Fibroblast of skin of abdomen (primary cell): ENCODE measurements around the gene GPR148. TPM values are rescaled to one million over a fixed set of nuclear protein-coding genes. Genes with fewer than 3 reads are reported as not detected.
"Not testable (repeated sequence)": the region's sequence is repeated elsewhere in the genome, so short reads cannot be mapped to it uniquely, and the experiment has no call there.

Source experiments
- DNase-seq: peaks from one replicate; pipeline ENCODE4 v3.0.0-alpha.2; 2013
- polyA plus RNA-seq, 2 experiments: library from polyadenylated mRNA; unstranded; fragments of 120-200 nt; gene quantifications; one replicate each; pipeline ENCODE4 v1.2.1, GENCODE V29; 2013; ENCODE audit not compliant: insufficient read length in 2 of 2

The GPR148 gene
- not detected for polyA plus RNA-seq (2013, experiment 1 of 2; ENCODE audit: insufficient read length)
- polyA plus RNA-seq (2013, experiment 2 of 2; ENCODE audit: insufficient read length), result not detected

- DNase-seq, result no peak
Measured at GRCh38 chr2:130728549-130729316, at the start of gene GPR148. Gene GPR148, plus strand, starts transcription at chr2:130729070. Its CDS starts 82 bp downstream, at chr2:130729152.

DNA sequence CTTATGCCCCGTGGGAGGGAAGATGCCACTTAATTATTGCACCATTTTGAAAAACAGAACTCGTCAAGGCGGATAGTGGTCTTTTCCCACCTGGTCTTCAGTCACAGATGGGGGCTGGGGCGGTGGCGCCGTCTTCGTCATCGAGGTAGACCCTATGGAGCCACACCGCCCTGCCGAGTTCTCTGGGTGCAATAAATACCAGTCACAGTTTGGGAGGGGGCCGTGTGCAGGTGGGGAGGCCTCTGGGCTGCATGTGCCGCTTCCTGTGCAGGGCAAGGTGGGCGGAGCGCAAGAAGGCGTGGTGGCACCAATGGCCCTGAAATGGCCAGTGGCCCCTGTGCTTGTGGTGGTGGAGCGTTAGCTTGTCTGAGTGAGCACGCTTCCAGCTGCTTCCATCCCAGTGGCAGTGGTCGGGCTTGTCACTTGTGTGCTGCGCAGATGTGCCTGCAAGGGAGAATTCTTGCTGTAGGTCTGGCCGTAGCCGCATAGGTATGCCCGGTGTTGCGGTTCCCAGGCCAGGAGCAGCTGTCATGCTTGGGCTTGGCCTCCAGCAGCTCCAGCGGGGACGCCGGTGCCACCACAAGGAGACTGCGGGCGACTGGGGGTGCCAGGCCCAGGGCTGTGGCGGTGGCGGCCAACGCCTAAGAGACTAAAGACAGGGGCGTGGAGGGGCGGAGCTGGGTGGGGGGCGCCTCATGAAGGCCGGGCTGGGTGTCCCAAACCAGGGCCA is 36.7 kb upstream of the GPR148 start:
- DNase-seq, result not testable (repeated sequence)

GRCh38 chr2:130693474-130693873 is 35.4 kb upstream of the GPR148 start:
- not testable (repeated sequence) for DNase-seq

DNA sequence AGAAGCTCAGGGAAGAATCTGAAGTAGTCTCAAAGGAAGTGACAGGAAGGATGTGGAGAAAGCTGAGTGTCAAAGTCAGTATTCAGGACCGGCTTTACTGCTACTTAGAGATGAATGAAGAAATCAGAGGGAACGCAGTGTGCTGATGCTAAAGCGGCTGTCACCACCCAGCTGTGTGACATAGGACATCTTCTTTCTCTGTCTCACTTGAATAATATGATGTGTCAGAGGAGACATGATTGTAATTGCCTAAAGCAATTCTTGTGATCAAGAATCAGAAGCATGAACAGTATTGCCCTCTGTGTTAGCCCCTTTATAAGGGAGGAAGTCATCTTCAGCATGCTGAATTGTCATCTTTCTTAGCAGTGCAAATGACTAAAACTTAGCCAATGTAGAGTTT is 25.6 kb upstream of the GPR148 start:
- not testable (repeated sequence) for DNase-seq

DNA sequence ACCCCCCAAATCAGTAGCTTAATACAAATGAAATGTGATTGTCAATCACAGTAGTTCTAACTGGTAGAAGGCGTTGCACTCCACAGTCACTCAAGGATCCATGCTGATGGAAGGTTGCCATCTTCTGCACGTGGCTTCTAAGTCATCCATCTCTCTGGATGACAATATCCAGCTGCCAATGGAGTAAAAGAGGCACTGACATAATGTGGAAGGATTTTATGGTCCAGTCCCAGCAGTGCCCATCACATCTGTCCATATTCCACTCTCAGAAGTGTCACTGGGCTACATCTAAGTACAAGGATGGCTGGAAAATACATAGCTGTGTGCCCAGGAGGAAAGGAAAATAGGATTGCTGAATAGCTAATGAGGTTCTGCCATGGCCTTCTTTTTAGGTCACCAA is 14.1 kb upstream of the GPR148 start:
- not testable (repeated sequence) for DNase-seq

DNA sequence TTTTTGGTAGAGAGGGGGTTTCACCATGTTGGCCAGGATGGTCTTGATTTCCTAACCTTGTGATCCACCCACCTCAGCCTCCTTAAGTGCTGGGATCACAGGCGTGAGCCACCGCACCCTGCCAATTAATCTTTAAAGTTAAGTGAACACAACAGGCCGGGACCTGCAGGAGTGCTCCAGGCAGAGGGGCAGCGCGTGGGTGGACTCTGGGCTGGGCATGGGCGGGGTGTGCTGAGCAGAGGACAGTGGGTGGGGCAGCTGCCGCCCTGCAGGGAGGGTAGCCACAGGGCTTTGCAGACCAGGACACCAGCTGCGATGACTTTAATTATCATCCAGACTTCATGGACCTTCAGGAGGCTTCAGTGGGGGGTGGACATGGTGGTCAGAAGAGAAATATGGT is 8.8 kb upstream of the GPR148 start:
- DNase-seq, result no peak

GRCh38 chr2:130720528-130720927 is 8.3 kb upstream of the GPR148 start:
- no peak for DNase-seq

DNA sequence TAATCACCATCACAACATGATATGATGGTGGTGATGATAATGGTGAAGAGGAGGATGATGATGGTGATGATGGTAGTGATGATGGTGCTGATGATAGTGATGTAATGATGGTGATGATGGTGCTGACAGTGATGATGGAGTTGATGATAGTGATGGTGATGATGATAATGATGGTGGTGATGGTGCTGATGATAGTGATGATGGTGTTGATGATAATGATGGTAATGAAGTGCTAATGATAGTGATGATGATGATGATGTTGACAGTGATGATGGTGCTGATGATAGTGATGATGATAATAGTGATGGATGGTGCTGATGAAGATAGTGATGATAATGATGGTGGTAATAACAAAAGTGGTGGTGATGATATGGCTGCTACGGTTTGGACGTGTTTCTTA is 4.4 kb upstream of the GPR148 start:
- no peak for DNase-seq

GRCh38 chr2:130726614-130727180 is 2.2 kb upstream of the GPR148 start:
- no peak for DNase-seq

- peak; percentile 69 for DNase-seq
Measured at GRCh38 chr2:130727286-130727924, 1.5 kb upstream of the GPR148 start.

DNA sequence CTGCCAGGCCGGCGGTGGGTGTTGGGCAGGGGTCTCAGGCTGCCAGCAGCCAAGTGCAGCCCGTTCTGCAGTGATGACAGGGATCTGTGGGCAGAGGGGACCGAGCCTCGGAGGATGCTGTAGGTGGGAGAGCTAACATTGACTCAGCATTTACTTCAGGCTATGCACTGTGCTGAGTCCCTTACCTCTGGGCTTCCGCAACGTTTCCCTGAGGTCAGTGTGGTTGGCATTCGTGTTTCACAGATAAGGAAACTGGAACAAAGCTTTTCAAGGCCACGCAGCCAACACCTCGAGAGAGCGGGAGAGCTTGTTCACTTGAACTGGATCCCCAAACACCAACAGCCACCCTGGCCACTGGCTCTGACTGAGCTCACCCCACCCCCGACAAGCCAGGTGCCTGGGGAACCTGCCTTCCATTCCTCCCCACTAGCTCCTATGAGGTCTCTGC is 839 bp upstream of the GPR148 start:
- no peak for DNase-seq

DNA sequence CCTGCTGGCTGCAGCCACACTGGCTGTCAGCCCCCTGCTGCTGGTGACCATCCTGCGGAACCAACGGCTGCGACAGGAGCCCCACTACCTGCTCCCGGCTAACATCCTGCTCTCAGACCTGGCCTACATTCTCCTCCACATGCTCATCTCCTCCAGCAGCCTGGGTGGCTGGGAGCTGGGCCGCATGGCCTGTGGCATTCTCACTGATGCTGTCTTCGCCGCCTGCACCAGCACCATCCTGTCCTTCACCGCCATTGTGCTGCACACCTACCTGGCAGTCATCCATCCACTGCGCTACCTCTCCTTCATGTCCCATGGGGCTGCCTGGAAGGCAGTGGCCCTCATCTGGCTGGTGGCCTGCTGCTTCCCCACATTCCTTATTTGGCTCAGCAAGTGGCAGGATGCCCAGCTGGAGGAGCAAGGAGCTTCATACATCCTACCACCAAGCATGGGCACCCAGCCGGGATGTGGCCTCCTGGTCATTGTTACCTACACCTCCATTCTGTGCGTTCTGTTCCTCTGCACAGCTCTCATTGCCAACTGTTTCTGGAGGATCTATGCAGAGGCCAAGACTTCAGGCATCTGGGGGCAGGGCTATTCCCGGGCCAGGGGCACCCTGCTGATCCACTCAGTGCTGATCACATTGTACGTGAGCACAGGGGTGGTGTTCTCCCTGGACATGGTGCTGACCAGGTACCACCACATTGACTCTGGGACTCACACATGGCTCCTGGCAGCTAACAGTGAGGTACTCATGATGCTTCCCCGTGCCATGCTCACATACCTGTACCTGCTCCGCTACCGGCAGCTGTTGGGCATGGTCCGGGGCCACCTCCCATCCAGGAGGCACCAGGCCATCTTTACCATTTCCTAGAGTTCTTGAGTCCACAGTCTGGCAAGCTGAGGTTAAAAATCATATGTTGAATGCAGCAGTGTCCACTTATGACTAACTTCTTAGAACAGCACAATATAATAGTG is 741 bp downstream of the GPR148 start:
- DNase-seq, result no peak

- DNase-seq, result not testable (repeated sequence)
Measured at GRCh38 chr2:130732257-130732656, 3.4 kb downstream of the GPR148 start.

DNA sequence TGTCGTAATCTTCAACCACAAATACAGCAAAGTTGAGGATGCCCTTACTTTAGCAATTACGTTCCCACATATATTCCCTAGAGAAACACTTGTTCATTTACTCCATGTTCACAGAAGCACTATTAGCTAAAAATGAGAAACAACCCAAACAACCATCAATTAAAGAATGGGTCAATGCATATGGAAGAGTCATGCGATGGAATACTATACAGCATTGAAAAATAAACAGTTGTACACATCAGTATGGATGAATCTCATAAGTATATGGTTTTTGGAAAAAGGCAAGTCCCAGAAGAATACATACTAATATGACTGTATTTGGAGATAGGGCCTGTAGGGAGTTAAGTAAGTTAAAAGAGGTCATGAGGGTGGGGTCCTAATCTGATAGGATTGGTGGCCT is 6.3 kb downstream of the GPR148 start:
- DNase-seq, result no peak

DNA sequence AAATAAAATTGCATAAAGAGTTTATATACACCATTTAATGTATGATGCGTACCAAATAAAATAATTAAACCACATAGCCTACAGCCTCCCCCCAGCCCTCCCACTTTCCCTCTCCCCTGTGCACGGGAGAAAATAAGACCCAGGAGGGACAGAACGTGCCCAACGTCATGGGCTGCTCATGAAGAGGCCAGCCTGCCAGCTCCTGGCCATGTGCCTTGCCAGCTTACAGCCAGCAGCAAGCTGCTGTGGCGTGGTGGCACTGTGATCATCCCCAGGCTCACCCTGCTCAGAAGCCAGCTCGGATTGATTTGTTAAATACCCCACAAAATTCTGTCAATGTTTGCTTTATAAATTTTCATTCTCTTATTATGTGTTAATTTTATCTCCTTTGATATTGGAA is 7.6 kb downstream of the GPR148 start:
- no peak for DNase-seq

DNA sequence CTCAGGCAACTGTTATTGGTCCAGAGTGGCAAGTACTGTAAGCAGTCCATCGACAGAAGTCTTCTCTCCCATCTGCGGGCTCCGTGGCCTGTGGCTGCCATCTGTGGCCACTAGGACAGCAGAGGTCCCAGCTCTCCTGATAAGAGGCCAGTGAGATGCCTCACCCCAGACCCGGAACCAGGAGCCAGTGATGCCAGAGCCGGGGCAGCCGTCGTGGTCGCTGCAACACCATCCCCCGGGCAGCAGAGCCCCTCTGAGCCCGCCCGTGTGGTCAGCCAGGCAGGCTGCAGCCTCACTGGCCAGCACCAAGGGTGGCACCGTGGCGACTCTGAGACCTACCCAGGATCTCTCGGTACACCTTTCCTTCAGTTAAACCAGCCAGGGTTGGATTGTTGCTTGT is 8.7 kb downstream of the GPR148 start:
- no peak for DNase-seq

- DNase-seq, result no peak
Measured at GRCh38 chr2:130740671-130741070, 11.8 kb downstream of the GPR148 start.

GRCh38 chr2:130743278-130743677 is 14.4 kb downstream of the GPR148 start:
- no peak for DNase-seq

DNA sequence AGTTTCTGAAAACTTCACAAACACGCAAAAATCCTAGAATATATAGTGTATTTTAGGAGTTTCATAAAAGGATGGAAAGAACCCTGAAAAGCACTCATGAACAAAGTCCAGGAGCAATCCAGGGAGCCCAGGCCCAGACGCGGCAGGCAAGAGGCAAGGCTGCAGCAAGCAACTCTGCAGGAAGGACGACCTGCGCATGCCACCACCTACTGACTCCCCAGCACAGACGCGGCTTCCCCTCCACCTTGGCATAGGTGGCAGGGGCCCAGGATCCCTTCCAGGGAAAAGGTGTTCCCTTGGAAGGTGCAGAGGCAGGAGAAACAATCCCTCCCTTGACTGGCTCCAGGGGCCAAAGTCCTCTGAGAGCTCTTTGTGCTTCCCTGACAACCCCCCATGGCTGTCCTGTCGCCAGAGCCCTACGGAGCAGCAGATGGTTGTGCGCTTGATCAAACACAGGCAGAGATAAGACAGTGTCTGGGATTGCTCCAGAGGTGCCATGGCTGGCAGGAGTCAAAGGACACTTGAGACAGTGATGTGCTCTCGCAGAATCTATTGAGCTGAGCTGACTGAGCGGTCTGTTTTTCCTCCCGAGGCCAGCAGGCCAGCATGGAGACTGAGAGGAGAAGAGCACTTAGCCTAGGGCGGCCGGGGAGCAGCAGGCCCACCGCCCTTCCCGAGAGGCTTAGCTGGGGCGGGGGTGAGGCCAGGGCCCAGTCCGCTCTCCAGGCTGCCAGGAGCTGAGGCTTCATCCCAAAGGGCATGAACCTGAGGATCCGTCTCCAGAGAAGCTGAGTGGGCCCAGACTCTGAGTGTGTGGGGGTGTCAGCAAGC is 15.6 kb downstream of the GPR148 start:
- no peak for DNase-seq

DNA sequence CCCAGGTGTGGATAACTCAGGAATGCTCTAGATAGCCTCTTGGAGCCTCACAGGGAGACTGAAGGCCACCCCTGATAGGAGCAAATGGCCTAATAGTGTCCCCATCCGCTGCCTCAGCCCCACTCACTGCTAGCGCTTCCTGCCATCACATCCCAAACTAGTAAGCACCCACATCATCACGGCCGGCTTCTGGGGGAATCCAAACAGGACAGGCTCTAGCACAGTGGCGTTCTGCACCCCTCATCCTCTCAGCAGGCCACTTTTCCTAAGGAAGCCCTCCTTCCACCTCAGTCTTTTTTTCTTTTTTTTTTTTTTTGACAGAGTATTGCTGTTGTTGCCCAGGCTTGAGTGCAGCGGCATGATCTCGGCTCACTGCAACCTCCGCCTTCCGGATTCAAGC is 20.2 kb downstream of the GPR148 start:
- no peak for DNase-seq

DNA sequence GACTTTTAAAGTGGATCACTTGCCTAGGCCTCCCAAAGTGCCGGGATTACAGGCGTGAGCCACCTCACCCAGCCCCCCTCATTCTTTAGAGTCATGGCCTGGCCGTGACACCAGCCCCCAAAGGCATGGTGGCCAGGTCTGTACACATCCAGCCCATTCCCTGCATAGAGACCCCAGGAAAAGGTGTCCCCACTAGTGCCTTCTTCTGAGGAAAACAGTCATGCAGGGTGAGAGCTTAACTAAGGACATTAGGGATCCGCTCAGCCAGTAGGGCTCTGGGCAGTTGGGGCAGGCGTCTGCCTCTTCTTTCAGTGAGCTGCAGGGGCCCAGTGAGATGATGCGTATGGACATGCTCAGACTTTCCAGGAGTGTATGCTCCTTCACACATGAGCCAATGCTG is 20.8 kb downstream of the GPR148 start:
- no peak for DNase-seq
